IPS DF 6.9 (cell line): ENCODE data around the gene NTM.
"Not testable (repeated sequence)": the region's sequence is repeated elsewhere in the genome, so short reads cannot be mapped to it uniquely, and the experiment has no call there.

Experiments
- DNase-seq: peaks from one replicate; pipeline ENCODE4 v3.0.0-alpha.2; 2013; ENCODE audit warnings: low read depth, low spot score
- H3K27ac ChIP-seq: one replicate; pipeline ENCODE4 v1.5.1; 2013; ENCODE audit warnings: low read length, control low read depth
- H3K27me3 ChIP-seq: 2 replicates; pipeline ENCODE4 v1.6.1; 2013; ENCODE audit warnings: mild to moderate bottlenecking, low read length; ENCODE audit not compliant: control insufficient read depth, insufficient read depth
- H3K36me3 ChIP-seq: 2 replicates; pipeline ENCODE4 v1.6.1; 2013; ENCODE audit warnings: low read length; ENCODE audit not compliant: control insufficient read depth, insufficient read depth
- H3K4me1 ChIP-seq: 2 replicates; pipeline ENCODE4 v1.6.1; 2013; ENCODE audit warnings: low read length; ENCODE audit not compliant: control insufficient read depth, insufficient read depth
- H3K4me3 ChIP-seq: 2 replicates; pipeline ENCODE4 v1.5.1; 2013; ENCODE audit warnings: mild to moderate bottlenecking, low read length
- H3K9me3 ChIP-seq: 2 replicates; pipeline ENCODE4 v1.6.1; 2013; ENCODE audit warnings: low read length, inconsistent platforms; ENCODE audit not compliant: control insufficient read depth, insufficient read depth
- WGBS: extraction: QIAGEN DNeasy Blood & Tissue Kit; methylation state at CpG from one replicate; pipeline ENCODE4 v1.1.7; 2013; ENCODE audit warnings: mixed read lengths, missing lambda C conversion rate; ENCODE audit not compliant: insufficient read length, insufficient coverage; 5-methylcytosine and 5-hydroxymethylcytosine counted together

NTM gene

DNA sequence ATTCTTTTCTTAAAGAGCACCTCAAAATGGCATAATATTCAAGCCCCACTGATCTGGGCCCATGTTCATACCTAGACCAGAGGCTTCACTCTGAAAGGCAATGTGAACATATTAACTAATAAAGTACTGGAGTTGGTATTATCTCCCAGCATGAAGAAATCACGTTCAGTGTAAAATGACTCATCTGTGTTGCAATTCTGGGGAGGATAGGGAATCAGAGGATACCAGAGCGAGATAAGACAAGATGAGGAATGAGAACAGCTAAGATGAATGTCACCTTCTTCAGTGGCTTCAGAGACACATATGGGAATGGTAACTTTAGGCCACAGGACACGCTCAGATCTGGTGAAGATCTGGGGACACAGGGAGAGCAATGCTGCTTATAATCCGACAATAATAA lies 121.1 kb downstream of the NTM start:
- Histone ChIP-seq H3K27me3 (no peaks in the 10 kb centered on the region), H3K36me3 (no peaks in the 10 kb centered on the region), H3K4me3 (no peak overlapping the region), H3K4me1 (no peaks in the 10 kb centered on the region), H3K27ac (no peak overlapping the region), H3K9me3 (no peaks in the 10 kb centered on the region)
- no CpG with 5 or more reads among the region's 4 CpGs for WGBS
- no peak for DNase-seq

DNA sequence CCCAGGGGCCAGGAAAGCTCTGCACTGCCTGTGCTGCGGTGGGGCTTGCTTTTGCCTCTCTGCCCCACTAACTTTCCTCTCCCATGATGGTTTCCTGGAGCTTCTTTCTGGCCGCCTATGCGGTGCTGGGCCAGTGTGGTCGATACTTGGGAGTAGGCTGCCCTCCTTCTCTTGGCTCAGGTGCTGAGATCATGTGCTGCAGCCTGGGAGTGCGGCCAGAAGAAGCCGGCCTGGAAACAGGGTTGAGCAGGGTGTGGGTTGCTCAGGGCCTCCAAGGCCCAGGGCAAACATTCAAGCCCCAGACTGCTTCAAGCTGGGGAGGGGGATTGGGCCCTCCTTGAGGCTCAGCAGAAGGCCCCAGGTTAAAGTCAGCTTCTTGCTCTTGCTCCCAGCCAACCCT lies 125.0 kb downstream of the NTM start:
- no peaks in the 10 kb centered on the region for H3K36me3 ChIP-seq
- no peak for DNase-seq
- no CpG with 5 or more reads among the region's 6 CpGs for WGBS
- no peak overlapping the region for H3K4me3 ChIP-seq
- H3K27ac ChIP-seq = no peak overlapping the region
- H3K27me3 ChIP-seq = no peaks in the 10 kb centered on the region
- H3K9me3 ChIP-seq = no peaks in the 10 kb centered on the region
- H3K4me1 ChIP-seq = peaks cover 2% of the 10 kb centered on the region; the same call in 1 of the 2 replicates

DNA sequence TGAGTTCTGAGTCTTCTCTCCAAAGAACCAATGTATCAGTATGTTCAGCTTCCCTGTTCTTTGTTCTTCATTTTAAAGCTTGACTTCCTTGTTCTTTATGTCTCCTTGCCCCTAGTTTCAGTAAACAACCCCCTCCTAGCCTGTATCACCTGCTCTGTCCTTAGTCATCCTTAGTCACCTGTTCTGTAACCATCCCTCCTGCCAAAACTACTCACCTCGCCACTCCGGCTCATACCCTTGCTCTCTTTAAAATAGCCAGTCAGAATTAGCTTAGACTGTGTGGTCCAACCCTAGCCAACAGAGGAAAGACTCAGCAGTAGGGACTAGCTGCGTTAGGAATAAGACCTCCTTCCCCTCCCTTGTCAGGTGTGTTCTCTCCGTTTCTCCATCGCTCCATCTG lies 127.3 kb downstream of the NTM start:
- no CpG with 5 or more reads among the region's 5 CpGs for WGBS
- H3K27me3 ChIP-seq, DNase-seq, H3K27ac ChIP-seq, H3K4me3 ChIP-seq, H3K36me3 ChIP-seq, H3K9me3 ChIP-seq, H3K4me1 ChIP-seq: not testable (repeated sequence)

DNA sequence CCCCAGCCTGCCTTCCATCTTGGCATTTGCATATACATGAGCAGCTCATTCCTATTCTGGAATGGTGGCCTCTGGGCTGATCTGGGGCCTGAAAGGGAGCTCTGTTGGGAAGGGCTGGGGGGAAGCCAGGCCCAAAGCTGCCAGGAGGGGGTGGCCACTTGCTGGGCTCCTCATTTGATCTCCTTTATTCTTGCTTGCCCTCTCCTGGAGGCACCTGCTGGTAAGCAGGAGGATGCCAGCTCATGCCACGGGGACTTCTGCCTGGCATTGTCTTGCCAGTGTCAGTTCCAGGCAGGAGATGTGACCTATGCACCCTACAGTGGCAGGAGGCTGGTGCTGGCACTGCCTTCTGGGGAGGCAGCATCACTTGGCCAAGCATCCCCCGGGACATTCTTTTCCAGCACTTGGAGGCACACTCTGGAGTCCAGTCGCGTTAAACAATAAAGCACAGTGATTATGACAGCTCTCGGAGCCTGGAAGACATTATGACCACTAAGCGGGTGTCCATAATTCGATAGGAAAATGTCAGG lies 128.3 kb downstream of the NTM start:
- Histone ChIP-seq H3K9me3 (no peaks in the 10 kb centered on the region), H3K36me3 (no peaks in the 10 kb centered on the region), H3K27me3 (no peaks in the 10 kb centered on the region), H3K27ac (no peak overlapping the region), H3K4me3 (no peak overlapping the region), H3K4me1 (peaks cover 2% of the 10 kb centered on the region)
- DNase-seq = no peak
- no CpG with 5 or more reads among the region's 7 CpGs for WGBS

DNA sequence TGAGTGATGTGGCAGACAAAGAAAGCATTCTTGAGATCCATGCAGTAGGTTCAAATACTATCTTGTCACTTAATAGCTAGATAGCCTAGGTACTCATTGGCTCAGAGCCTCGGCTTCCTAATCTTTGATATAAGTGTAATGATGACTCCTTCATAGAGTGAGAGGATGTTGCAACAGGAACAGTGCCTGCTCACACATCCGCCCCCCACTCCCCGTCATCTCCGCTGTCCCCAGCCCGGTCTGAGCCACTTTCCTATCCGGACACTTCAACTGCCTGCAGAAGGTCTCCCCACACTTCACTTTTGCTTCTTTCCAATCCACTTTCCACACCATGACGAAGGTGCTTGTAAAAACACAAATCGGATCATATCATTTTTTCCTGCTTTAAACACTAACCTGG lies 128.8 kb downstream of the NTM start:
- Histone ChIP-seq H3K27ac (no peak overlapping the region), H3K36me3 (no peaks in the 10 kb centered on the region), H3K9me3 (no peaks in the 10 kb centered on the region), H3K4me1 (peaks cover 2% of the 10 kb centered on the region), H3K4me3 (no peak overlapping the region), H3K27me3 (no peaks in the 10 kb centered on the region)
- no peak for DNase-seq
- no CpG with 5 or more reads among the region's 8 CpGs for WGBS

DNA sequence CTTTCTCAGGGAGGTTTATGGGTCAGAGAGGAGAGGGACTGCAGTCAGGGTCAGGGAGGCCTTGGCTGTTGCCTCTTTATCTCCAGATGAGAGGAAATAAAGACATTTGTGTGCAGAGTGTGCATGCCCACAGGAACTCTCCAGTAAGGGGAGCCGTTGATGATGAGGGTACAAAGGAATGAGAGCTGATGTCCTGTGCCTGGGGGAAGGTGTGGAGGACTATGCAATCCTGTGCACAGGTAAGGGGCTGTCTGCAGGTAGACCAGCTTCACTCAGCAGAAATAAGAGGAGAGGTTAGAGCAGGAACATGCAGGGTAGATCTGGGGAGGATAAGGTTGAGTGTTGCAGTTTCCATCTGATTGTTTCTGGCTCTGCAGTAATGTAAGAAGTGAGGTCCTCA lies 132.6 kb downstream of the NTM start:
- Histone ChIP-seq H3K9me3 (no peaks in the 10 kb centered on the region), H3K36me3 (no peaks in the 10 kb centered on the region)
- WGBS = no CpG with 5 or more reads among the region's 1 CpG

DNA sequence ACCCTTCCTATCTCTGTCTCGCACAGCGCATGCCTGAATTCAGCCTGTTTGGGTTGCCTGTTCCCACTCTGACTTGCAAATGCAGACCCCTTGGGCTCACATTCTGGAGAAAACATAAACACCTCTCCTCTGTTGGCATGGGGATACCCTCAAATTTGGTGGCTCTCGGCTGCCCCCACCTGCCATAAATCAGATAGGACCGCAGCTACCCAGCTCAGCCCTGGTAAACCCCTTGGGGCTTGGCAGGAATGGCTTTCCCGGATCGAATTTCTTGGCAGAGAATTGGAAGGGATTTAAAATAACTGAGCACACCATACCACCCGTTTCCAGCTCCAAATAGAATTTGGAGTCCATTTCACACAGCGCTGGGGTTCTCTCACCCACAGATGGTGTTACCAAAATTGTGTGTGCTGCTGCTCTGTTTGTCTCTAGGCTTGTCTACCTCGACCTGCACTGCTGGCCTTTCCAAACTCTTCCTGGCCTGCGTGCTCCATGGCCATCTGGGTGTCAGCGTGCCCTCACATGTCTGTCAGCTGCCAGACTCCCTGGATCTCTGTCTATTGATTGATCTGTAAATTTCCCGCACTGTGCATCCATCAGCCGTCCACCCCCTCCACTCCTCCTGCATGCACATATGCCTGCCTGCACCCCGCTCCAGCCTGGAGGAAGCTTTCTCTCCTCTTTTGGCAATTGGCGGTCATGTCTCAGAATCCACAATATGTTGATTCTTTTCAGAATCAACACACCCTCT lies 134.0 kb downstream of the NTM start:
- no peak overlapping the region for H3K27ac ChIP-seq
- H3K36me3 ChIP-seq = no peaks in the 10 kb centered on the region
- no peak overlapping the region for H3K4me3 ChIP-seq
- DNase-seq = peak; percentile 58
- H3K9me3 ChIP-seq = no peaks in the 10 kb centered on the region
- H3K27me3 ChIP-seq = no peaks in the 10 kb centered on the region
- no peaks in the 10 kb centered on the region; the same call in 1 of the 2 replicates for H3K4me1 ChIP-seq
- no CpG with 5 or more reads among the region's 15 CpGs for WGBS

More for the DNA sequence above, 132.6 kb downstream of the NTM start:
- Histone ChIP-seq H3K4me1 (peaks cover 2% of the 10 kb centered on the region), H3K27me3 (no peaks in the 10 kb centered on the region), H3K27ac (no peak overlapping the region), H3K4me3 (no peak overlapping the region)
- DNase-seq = no peak

DNA sequence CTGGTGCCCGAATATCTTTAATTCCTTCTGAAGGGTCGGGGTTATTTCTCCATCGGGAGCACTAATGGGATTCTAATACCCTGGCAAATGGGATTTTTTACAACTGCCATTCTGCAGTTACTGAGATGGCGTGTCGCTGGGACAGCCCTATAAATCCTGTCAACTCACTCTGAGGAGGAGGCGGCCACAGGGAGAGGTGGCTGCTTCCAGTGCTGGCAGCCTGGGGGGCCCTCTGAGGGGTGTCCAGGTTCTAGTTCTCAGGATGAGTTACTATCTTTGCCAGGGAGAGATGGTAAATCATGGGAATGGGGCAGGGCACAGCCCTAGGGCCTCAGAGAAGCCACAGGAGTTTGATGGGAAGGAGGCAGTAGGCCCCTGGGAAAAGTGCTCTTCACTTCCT lies 135.9 kb downstream of the NTM start:
- Histone ChIP-seq H3K27me3 (no peaks in the 10 kb centered on the region), H3K9me3 (no peaks in the 10 kb centered on the region), H3K27ac (no peak overlapping the region), H3K4me3 (no peak overlapping the region), H3K4me1 (no peaks in the 10 kb centered on the region; the same call in 1 of the 2 replicates), H3K36me3 (no peaks in the 10 kb centered on the region)
- no CpG with 5 or more reads among the region's 6 CpGs for WGBS
- DNase-seq = no peak

DNA sequence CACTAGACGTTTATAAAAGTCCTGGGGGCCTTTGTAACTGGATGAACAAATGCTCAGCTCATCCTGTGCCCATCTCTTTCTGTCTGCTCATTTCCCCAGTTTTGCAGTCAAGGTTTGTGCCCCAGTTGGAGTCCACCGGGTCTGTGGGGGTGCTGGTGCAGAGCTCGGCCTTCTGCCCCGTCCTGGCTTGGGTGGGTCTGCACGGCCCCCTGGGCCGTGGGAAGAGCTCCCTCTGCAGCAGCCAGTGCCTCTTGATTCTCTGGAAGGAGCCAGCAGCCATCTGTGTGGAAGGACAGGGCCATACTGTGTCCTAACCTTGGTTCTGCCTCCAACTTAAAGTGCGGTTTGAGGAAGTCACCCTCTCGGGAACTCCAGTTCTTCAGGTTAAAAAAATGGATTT lies 140.2 kb downstream of the NTM start:
- H3K4me1 ChIP-seq = no peaks in the 10 kb centered on the region
- whole genome bisulfite sequencing = no CpG with 5 or more reads among the region's 8 CpGs
- no peak for DNase-seq
- no peaks in the 10 kb centered on the region for H3K36me3 ChIP-seq
- H3K9me3 ChIP-seq = no peaks in the 10 kb centered on the region
- no peaks in the 10 kb centered on the region for H3K27me3 ChIP-seq
- no peak overlapping the region for H3K4me3 ChIP-seq
- no peak overlapping the region for H3K27ac ChIP-seq

DNA sequence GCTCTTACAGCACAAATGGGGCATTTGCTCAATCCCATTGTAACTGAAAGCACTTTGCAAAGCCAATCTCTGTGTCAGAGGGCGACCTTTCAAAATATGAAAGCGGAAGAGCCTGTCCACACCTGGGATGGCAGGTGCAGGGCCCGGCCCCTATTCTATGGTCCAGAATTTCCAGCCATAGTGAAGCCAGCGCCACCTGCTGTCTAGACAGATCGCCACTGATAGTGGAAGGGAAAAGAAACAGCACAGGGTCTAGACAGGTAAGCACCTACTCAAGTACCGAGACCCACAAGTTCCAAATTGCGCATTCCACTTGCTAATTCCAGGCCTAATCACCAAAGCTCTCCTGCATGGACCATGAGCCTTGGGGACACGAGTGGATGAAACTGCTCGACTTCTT lies 141.4 kb downstream of the NTM start:
- H3K9me3 ChIP-seq = no peaks in the 10 kb centered on the region
- H3K4me1 ChIP-seq = no peaks in the 10 kb centered on the region
- no CpG with 5 or more reads among the region's 9 CpGs for WGBS
- no peak overlapping the region for H3K27ac ChIP-seq
- H3K4me3 ChIP-seq = no peak overlapping the region
- no peaks in the 10 kb centered on the region for H3K27me3 ChIP-seq
- DNase-seq = peak; percentile 60
- no peaks in the 10 kb centered on the region for H3K36me3 ChIP-seq

DNA sequence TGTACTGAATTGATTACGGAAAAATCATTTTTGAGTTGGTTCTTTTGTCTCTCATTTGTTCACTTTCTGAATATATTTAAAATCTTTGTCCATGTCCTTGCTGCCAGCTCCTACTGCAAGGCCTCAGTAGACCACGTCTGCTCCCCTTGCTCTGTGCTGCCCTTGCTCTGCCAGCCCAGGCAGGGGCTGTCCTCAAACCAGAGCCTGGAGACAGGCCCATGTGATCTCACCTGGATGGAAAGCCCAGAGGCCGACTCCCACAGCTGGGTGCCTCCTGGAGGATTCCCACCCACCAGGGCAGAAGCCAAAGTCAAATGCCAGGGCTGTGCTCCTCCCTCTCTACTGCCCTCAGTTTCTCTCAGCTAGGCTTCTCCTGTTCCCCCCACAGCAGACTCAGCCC lies 141.8 kb downstream of the NTM start:
- H3K9me3 ChIP-seq = no peaks in the 10 kb centered on the region
- H3K4me3 ChIP-seq = no peak overlapping the region
- DNase-seq = no peak
- H3K27me3 ChIP-seq = no peaks in the 10 kb centered on the region
- WGBS = no CpG with 5 or more reads among the region's 3 CpGs
- H3K36me3 ChIP-seq = no peaks in the 10 kb centered on the region
- H3K4me1 ChIP-seq = no peaks in the 10 kb centered on the region
- H3K27ac ChIP-seq = no peak overlapping the region
